Esophagus squamous epithelium (tissue), 4 donors: Measurements from ENCODE around the gene NR3C1.

Experiments
- POLR2A ChIP-seq, 4 donors: fragments of 450-650 bp; IDR thresholded peaks; one replicate each; pipeline ENCODE4 v1.6.1; 2017; ENCODE audit warnings: antibody characterized with exemption in 4 of 4, mild to moderate bottlenecking in 4 of 4, moderate library complexity in 3 of 4
- TF ChIP-seq, protein P1 (sequence below), 6 experiments: fragments of 450-650 bp in 4 of 6; fragments of 200-600 bp in 2 of 6; sonication (generic) in 2 of 6; IDR thresholded peaks; one replicate each; pipeline ENCODE4 v1.5.1; 2016 to 2019; ENCODE audit warnings: antibody characterized with exemption in 6 of 6, mild to moderate bottlenecking in 4 of 6, moderate library complexity in 4 of 6

DNA sequence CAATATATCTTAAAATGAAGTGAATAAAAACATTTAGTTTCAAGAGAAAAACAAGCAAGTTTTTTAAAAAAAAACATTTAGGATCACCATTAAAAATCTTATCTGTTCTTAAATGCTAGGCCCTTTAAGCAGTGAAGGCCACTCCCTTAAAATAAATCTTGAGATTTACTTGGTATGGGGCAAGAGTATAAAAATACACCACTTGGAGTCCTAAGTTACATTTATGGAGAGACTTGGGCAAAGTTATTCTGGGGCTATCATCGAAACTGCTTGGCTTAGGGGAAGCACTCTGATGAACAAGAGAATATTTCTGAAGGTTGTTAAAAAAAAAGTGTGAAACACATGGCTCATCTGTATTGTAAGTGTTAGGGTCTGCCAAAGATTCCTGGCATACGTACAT, 97.4 kb downstream of the NR3C1 start:
- TF ChIP-seq, protein P1, sequence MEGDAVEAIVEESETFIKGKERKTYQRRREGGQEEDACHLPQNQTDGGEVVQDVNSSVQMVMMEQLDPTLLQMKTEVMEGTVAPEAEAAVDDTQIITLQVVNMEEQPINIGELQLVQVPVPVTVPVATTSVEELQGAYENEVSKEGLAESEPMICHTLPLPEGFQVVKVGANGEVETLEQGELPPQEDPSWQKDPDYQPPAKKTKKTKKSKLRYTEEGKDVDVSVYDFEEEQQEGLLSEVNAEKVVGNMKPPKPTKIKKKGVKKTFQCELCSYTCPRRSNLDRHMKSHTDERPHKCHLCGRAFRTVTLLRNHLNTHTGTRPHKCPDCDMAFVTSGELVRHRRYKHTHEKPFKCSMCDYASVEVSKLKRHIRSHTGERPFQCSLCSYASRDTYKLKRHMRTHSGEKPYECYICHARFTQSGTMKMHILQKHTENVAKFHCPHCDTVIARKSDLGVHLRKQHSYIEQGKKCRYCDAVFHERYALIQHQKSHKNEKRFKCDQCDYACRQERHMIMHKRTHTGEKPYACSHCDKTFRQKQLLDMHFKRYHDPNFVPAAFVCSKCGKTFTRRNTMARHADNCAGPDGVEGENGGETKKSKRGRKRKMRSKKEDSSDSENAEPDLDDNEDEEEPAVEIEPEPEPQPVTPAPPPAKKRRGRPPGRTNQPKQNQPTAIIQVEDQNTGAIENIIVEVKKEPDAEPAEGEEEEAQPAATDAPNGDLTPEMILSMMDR (IDR thresholded peaks at IDR 0.05): no peak
- no peak for TF ChIP-seq POLR2A (IDR thresholded peaks at IDR 0.05)
